K562 (cell line): ENCODE results near the gene DBNDD2. TPM values are rescaled to one million over a fixed set of nuclear protein-coding genes. Genes with fewer than 3 reads are reported as not detected.

Source experiments
- CBFA2T2 ChIP-seq: fragments of 450-650 bp; conservative IDR thresholded peaks from 2 replicates; pipeline ENCODE4 v1.6.1; 2017; ENCODE audit warnings: mild to moderate bottlenecking
- CBX5 ChIP-seq: IDR thresholded peaks from 2 replicates; pipeline ENCODE4 v1.6.1; 2014; ENCODE audit warnings: low read depth, borderline replicate concordance
- E2F8 ChIP-seq: fragments of 450-650 bp; IDR thresholded peaks from 2 replicates; pipeline ENCODE4 v1.7.1; 2018; ENCODE audit warnings: mild to moderate bottlenecking, low read depth; ENCODE audit not compliant: partially characterized antibody
- ELF4 ChIP-seq: fragments of 450-650 bp; formaldehyde crosslinking; IDR thresholded peaks from 2 replicates; pipeline ENCODE4 v1.4.0; 2022; ENCODE audit warnings: missing genetic modification characterization
- ELK1 ChIP-seq: sonication (generic); formaldehyde crosslinking; IDR thresholded peaks from 2 replicates; pipeline ENCODE4 v1.8.1; 2022; ENCODE audit warnings: missing genetic modification reagents
- EP400 ChIP-seq: fragments of 450-650 bp; IDR thresholded peaks from 2 replicates; pipeline ENCODE4 v1.6.1; 2017; ENCODE audit warnings: antibody characterized with exemption, mild to moderate bottlenecking, moderate library complexity
- ESRRB ChIP-seq: fragments of 250-450 bp; sonication (Bioruptor Pico); IDR thresholded peaks from 2 replicates; pipeline ENCODE4 v1.5.0; 2020; ENCODE audit warnings: mild to moderate bottlenecking, moderate library complexity, borderline replicate concordance
- HDAC3 ChIP-seq: fragments of 450-650 bp; IDR thresholded peaks from 2 replicates; pipeline ENCODE4 v1.6.1; 2018; ENCODE audit warnings: borderline replicate concordance, mild to moderate bottlenecking, moderate library complexity; ENCODE audit not compliant: partially characterized antibody
- HDGF ChIP-seq: fragments of 450-650 bp; IDR thresholded peaks from 2 replicates; pipeline ENCODE4 v1.6.1; 2016
- KDM4B ChIP-seq, 2 experiments: fragments of 450-650 bp in 1 of 2; sonication (generic) in 1 of 2; IDR thresholded peaks; 2 replicates each; pipeline ENCODE4 v1.6.1; 2016 to 2017; ENCODE audit warnings: borderline replicate concordance in 2 of 2, antibody characterized with exemption in 1 of 2, low read depth in 1 of 2, mild to moderate bottlenecking in 1 of 2
- KLF16 ChIP-seq: IDR thresholded peaks from 2 replicates; pipeline ENCODE4 v1.6.1; 2016; ENCODE audit warnings: antibody characterized with exemption
- MTA1 ChIP-seq: fragments of 450-650 bp; IDR thresholded peaks from 2 replicates; pipeline ENCODE4 v1.6.1; 2017; ENCODE audit warnings: borderline replicate concordance
- POLR2AphosphoS2 ChIP-seq: IDR thresholded peaks from 2 replicates; pipeline ENCODE4 v1.6.1; 2012; ENCODE audit warnings: low read length, improper control_type of control experiment
- POLR2G ChIP-seq: fragments of 200-400 bp; formaldehyde crosslinking; IDR thresholded peaks from 2 replicates; pipeline ENCODE4 v1.6.1; 2017; ENCODE audit warnings: low read depth, mild to moderate bottlenecking, antibody characterized with exemption, low read length, moderate library complexity
- SMARCE1 ChIP-seq: fragments of 450-650 bp; IDR thresholded peaks from 2 replicates; pipeline ENCODE4 v1.7.1; 2016; ENCODE audit warnings: mild to moderate bottlenecking
- SNIP1 ChIP-seq: fragments of 450-650 bp; IDR thresholded peaks from 2 replicates; pipeline ENCODE4 v1.7.1; 2017; ENCODE audit warnings: low read depth, mild to moderate bottlenecking
- THRA ChIP-seq: fragments of 450-650 bp; IDR thresholded peaks from 2 replicates; pipeline ENCODE4 v1.6.1; 2017; ENCODE audit warnings: mild to moderate bottlenecking, moderate library complexity
- ZNF395 ChIP-seq: fragments of 200-800 bp; sonication (Bioruptor generic); IDR thresholded peaks from 2 replicates; pipeline ENCODE4 v1.6.1; 2017; ENCODE audit warnings: missing genetic modification characterization, missing compliant biosample characterization
- ZNF707 ChIP-seq: fragments of 250-450 bp; sonication (Bioruptor Pico); conservative IDR thresholded peaks from 2 replicates; pipeline ENCODE4 v1.8.0; 2022; ENCODE audit warnings: inconsistent platforms, mild to moderate bottlenecking, moderate library complexity
- ZNF75A ChIP-seq: fragments of 450-650 bp; formaldehyde crosslinking; IDR thresholded peaks from 2 replicates; pipeline ENCODE4 v1.4.0; 2020; ENCODE audit warnings: mild to moderate bottlenecking
- polyA plus RNA-seq, 8 experiments: library from polyadenylated mRNA; depleted of rRNA in 4 of 8; stranded (reverse) in 5 of 8; unstranded in 3 of 8; fragments of >200 nt; fragmentation: Nextera tagmentation in 2 of 8; fragmentation: Illumina TruSeq in 1 of 8; extraction: Ambion mirVana in 2 of 8; extraction: Trizol in 1 of 8; gene quantifications; 2 replicates each; pipeline versions ENCODE4 v1.2.1 to v1.2.3, GENCODE V29; 2011 to 2014; ENCODE audit warnings: inconsistent platforms in 1 of 8, missing spikeins in 1 of 8
- total RNA-seq, 7 experiments: library from RNA; depleted of rRNA in 6 of 7; stranded (reverse); fragments of >200 nt in 6 of 7; fragmentation: Illumina TruSeq in 2 of 7; extraction: Trizol in 2 of 7; gene quantifications; 2 replicates each; pipeline versions ENCODE4 v1.2.1 to v1.2.3, GENCODE V29; 2011 to 2021; ENCODE audit warnings: low replicate concordance in 1 of 7

DBNDD2 gene
- total and polyA plus RNA-seq, 9 of the 15 experiments (the other 6 are each of a cell fraction or from before 2014, with no cell fraction given), result 12.8 to 64.0 (median 35.8) TPM

- TF ChIP-seq ZNF395 (CRISPR knock-in tag) (no peak), ZNF707 (no peak), SNIP1 (peak; percentile 89), CBX5 (no peak), SMARCE1 (no peak; the same call in 1 of the 2 replicates), ESRRB (CRISPR knock-in tag) (no peak), KLF16 (0 out of 2 replicates have a peak, but pooled peaks have one; percentile 25), KDM4B (IDR thresholded peaks at IDR 0.05; ENCODE audit: borderline replicate concordance in 2 of 2, low read depth in 1 of 2) (peak in 1 of 2 experiments; percentile 88; a peak in 2 of 4 replicates), EP400 (peak; percentile 95), HDAC3 (no peak), ZNF75A (CRISPR knock-in tag) (no peak), ELF4 (CRISPR knock-in tag) (peak; percentile 44), HDGF (no peak), MTA1 (no peak), POLR2G (peak; percentile 99), CBFA2T2 (no peak), E2F8 (peak; percentile 77), POLR2AphosphoS2 (no peak), ELK1 (CRISPR knock-in tag) (no peak), THRA (no peak)
These were observed 45.1 kb upstream of the DBNDD2 start, which contains the start of gene SYS1 (continued) for GRCh38 chr20:45362804-45363610.
